ENCODE results near the gene UBE2D3. TPM values are rescaled to one million over a fixed set of nuclear protein-coding genes. Genes with fewer than 3 reads are reported as not detected.
A peak's percentile ranks its signal among the peaks of the same experiment; 100 is the strongest.

UBE2D3 gene
- total RNA-seq, 1 experiment from 2014 or later: 191 TPM

DNA sequence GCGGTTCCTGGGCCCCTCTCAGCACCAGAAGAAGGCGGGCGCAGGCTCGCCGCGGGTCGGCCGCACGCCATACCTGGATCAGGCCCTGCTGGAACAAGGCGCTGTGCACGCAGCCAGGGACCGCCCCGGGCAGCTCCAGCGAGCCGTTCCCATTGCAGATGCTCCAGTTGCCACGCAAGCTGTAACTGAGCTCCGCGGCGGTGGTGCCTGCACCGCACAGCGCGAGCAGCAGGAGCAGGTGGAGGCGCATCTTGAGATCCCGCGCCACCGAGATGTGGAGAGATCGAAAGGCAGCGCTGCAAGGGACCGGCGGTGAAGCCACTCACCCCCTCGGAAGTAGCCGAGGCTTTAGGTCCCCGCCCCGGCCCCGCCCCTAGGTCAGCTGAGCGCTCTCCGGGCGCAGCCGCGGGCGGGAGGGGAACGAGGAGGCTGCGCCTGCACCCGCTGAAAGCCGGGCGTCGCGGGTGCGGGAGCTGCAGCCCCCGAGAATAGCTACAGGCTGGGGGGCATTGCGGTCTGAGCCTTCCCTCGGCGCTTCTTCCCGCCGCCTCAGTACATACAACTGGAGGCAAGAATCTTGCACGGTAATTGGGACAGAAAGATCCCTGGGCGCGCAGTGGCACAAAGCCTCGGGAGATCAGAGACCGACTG lies 66.6 kb downstream of the UBE2D3 start, which contains the start of gene MANBA (continued):
- TF ChIP-seq TCF7L2 (IDR thresholded peaks at IDR 0.05; ENCODE audit: low read depth, low read length): no peak

DNA sequence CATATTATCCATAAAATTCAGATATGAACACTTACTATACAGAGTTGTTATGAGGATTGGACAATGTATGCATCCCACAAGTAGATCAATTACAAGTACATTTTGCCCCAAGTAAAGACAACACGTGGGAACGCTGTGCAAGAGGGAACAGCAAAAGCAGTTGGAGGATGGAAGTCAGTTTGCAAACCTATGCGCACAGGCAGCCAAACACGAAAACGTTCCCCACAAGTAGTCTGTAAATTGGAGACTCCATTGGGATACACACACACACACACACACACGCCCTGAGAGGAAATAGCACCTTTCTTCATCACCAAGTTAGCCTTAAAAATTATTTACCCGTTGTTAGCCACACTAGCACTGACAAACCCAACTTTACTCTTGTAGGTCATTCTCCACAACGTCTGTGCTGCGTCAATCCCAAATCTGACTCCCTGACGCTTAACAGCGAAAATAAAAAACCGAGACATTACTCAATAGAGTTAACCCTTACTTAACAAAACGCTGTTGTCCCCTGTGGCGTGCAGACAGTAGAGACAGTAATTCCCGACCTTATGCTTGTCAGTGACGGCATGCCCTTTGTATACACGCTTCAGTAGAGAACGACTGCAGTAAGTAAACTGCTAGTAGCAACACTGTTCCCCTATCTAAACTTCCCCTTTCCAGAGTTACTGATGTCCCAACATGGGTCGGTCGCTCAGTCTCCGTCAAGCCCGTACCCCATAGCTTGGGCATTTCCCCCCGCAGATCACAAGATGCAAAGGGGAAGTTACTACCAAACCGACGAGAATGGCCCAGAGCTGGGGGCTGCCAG lies 67.3 kb downstream of the UBE2D3 start:
- TF ChIP-seq, protein P1, sequence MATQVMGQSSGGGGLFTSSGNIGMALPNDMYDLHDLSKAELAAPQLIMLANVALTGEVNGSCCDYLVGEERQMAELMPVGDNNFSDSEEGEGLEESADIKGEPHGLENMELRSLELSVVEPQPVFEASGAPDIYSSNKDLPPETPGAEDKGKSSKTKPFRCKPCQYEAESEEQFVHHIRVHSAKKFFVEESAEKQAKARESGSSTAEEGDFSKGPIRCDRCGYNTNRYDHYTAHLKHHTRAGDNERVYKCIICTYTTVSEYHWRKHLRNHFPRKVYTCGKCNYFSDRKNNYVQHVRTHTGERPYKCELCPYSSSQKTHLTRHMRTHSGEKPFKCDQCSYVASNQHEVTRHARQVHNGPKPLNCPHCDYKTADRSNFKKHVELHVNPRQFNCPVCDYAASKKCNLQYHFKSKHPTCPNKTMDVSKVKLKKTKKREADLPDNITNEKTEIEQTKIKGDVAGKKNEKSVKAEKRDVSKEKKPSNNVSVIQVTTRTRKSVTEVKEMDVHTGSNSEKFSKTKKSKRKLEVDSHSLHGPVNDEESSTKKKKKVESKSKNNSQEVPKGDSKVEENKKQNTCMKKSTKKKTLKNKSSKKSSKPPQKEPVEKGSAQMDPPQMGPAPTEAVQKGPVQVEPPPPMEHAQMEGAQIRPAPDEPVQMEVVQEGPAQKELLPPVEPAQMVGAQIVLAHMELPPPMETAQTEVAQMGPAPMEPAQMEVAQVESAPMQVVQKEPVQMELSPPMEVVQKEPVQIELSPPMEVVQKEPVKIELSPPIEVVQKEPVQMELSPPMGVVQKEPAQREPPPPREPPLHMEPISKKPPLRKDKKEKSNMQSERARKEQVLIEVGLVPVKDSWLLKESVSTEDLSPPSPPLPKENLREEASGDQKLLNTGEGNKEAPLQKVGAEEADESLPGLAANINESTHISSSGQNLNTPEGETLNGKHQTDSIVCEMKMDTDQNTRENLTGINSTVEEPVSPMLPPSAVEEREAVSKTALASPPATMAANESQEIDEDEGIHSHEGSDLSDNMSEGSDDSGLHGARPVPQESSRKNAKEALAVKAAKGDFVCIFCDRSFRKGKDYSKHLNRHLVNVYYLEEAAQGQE (IDR thresholded peaks at IDR 0.05; ENCODE audit: insufficient read depth in 1 of 2, low read depth in 2 of 2, low read length in 1 of 2): no peak
- TF ChIP-seq, protein P2, sequence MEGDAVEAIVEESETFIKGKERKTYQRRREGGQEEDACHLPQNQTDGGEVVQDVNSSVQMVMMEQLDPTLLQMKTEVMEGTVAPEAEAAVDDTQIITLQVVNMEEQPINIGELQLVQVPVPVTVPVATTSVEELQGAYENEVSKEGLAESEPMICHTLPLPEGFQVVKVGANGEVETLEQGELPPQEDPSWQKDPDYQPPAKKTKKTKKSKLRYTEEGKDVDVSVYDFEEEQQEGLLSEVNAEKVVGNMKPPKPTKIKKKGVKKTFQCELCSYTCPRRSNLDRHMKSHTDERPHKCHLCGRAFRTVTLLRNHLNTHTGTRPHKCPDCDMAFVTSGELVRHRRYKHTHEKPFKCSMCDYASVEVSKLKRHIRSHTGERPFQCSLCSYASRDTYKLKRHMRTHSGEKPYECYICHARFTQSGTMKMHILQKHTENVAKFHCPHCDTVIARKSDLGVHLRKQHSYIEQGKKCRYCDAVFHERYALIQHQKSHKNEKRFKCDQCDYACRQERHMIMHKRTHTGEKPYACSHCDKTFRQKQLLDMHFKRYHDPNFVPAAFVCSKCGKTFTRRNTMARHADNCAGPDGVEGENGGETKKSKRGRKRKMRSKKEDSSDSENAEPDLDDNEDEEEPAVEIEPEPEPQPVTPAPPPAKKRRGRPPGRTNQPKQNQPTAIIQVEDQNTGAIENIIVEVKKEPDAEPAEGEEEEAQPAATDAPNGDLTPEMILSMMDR (IDR thresholded peaks at IDR 0.05): no peak
- TF ChIP-seq TCF7L2 (IDR thresholded peaks at IDR 0.05; ENCODE audit: low read depth, low read length): no peak
- TF ChIP-seq SIN3A (IDR thresholded peaks at IDR 0.05; ENCODE audit: borderline replicate concordance, insufficient read depth, low read depth, low read length): no peak
- ChIA-PET CTCF (no interaction called here), POLR2A (interaction anchor here (1.2 kb wide), 1 partner anchor 19 kb away, joined by 3 read pairs; no protein-coding TSS in a partner anchor)
- ATAC-seq (peak; percentile 59), DNase-seq (ENCODE audit: low read depth, low spot score) (no peak)
- in situ Hi-C loops (cut with HindIII; ENCODE audit: low pct_unique_long_range_greater_than_20kb, low sequenced_read_pairs) (no loop called here), intact Hi-C loops (cut with micrococcal nuclease; ENCODE audit: unreplicated experiment) (no loop called here)
- Histone ChIP-seq H3K36me3 (ENCODE audit: control insufficient read depth, insufficient read depth, low read length) (no peaks in the 10 kb centered on the region; the same call in 1 of the 2 replicates), H3K27ac (ENCODE audit: low read length) (peak overlapping the region; percentile 73), H3K27me3 (ENCODE audit: control insufficient read depth, insufficient read depth, low read length) (no peaks in the 10 kb centered on the region), H3K9me3 (ENCODE audit: control insufficient read depth, insufficient read depth, low read depth, low read length) (no peaks in the 10 kb centered on the region), H3K4me1 (ENCODE audit: control insufficient read depth, insufficient read depth, low read length) (peaks cover 7% of the 10 kb centered on the region), H3K4me3 (ENCODE audit: low read depth in 2 of 2, low read length in 2 of 2) (peak overlapping the region; percentile 77 to 86)
- no TSS peak for BruUV-seq (replicated peaks)

- Histone ChIP-seq H3K27ac (ENCODE audit: low read length) (no peak overlapping the region), H3K4me3 (ENCODE audit: low read depth in 2 of 2, low read length in 2 of 2) (no peak overlapping the region), H3K9me3 (ENCODE audit: control insufficient read depth, insufficient read depth, low read depth, low read length) (no peaks in the 10 kb centered on the region), H3K4me1 (ENCODE audit: control insufficient read depth, insufficient read depth, low read length) (peaks cover 7% of the 10 kb centered on the region), H3K27me3 (ENCODE audit: control insufficient read depth, insufficient read depth, low read length) (no peaks in the 10 kb centered on the region), H3K36me3 (ENCODE audit: control insufficient read depth, insufficient read depth, low read length) (no peaks in the 10 kb centered on the region; the same call in 1 of the 2 replicates)
- in situ Hi-C loops (cut with HindIII; ENCODE audit: low pct_unique_long_range_greater_than_20kb, low sequenced_read_pairs): no loop called here
- no peak for ATAC-seq
- TF ChIP-seq POLR2AphosphoS5 (IDR thresholded peaks at IDR 0.05; ENCODE audit: low read depth, low read length) (no peak), TCF7L2 (IDR thresholded peaks at IDR 0.05; ENCODE audit: low read depth, low read length) (no peak), SIN3A (IDR thresholded peaks at IDR 0.05; ENCODE audit: borderline replicate concordance, insufficient read depth, low read depth, low read length) (no peak)
- TF ChIP-seq, protein P2 (IDR thresholded peaks at IDR 0.05): no peak
- TF ChIP-seq, protein P1 (IDR thresholded peaks at IDR 0.05; ENCODE audit: insufficient read depth in 1 of 2, low read depth in 2 of 2, low read length in 1 of 2): no peak
- ChIA-PET CTCF (no interaction called here), POLR2A (no interaction called here)
- intact Hi-C loops (cut with micrococcal nuclease; ENCODE audit: unreplicated experiment): no loop called here
- no peak for DNase-seq (ENCODE audit: low read depth, low spot score)
- no TSS peak for BruUV-seq (replicated peaks)
Observed at GRCh38 chr4:102758241-102759160, 68.8 kb downstream of the UBE2D3 start.
